GM12878 (cell line): Measurements from ENCODE around the gene PRUNE2. TPM values are rescaled to one million over a fixed set of nuclear protein-coding genes. Genes with fewer than 3 reads are reported as not detected.

Source experiments
- ATAC-seq: fragments of 200-7000 bp; cut with Tn5 transposase; 3 replicates; pipeline ENCODE4 v1.9.1; 2020; ENCODE audit warnings: mild to moderate bottlenecking, moderate library complexity
- BruUV-seq: library from RNA; stranded (reverse); fragments of 400-500 nt; replicated peaks from 2 replicates; lab custom pipeline; 2021; lab: Mats Ljungman, UMichigan
- CTCF ChIA-PET: fragments of 300-600 bp; sonication (Branson Sonifier 250); formaldehyde crosslinking; extraction: SDS; loops from one replicate; lab custom pipeline; 2021; ENCODE audit warnings: inconsistent platforms; lab: Yijun Ruan, JAX
- POLR2A ChIA-PET: fragments of 350-600 bp; formaldehyde crosslinking; extraction: SDS; loops from one replicate; lab custom pipeline; 2021; ENCODE audit warnings: inconsistent platforms; lab: Charles Lee
- RAD21 ChIA-PET: fragments of 300-600 bp; sonication (Branson Sonifier 250); formaldehyde crosslinking; loops from one replicate; lab custom pipeline; 2023; ENCODE audit warnings: antibody characterized with exemption; ENCODE audit not compliant: unreplicated experiment; lab: Charles Lee
- SMC1A ChIA-PET: fragments of 300-600 bp; sonication (Branson Sonifier 250); formaldehyde crosslinking; loops from one replicate; lab custom pipeline; 2023; ENCODE audit not compliant: unreplicated experiment, uncharacterized antibody; lab: Charles Lee
- DNase-seq: peaks from one replicate; pipeline ENCODE4 v3.0.0-alpha.2; 2011; ENCODE audit warnings: low read depth, low spot score
- FAIRE-seq: peaks from 3 replicates; lab custom pipeline; 2011; peaks lifted over from hg19 to GRCh38; lab: Jason Lieb, UNC
- H2AFZ ChIP-seq: 2 replicates; pipeline ENCODE4 v1.6.0; 2011; ENCODE audit warnings: low read depth, low read length, control low read depth; ENCODE audit not compliant: control insufficient read depth
- H3K27ac ChIP-seq: 2 replicates; pipeline ENCODE4 v1.5.1; 2011; ENCODE audit warnings: control low read depth; ENCODE audit not compliant: control insufficient read depth, insufficient read depth
- H3K27me3 ChIP-seq, 2 experiments: replicated peaks in 1 of 2; 2 replicates each; pipeline versions ENCODE4 v1.6.0 to v1.6.1; 2011; ENCODE audit warnings: low read length in 1 of 2; ENCODE audit not compliant: control insufficient read depth in 2 of 2, insufficient read depth in 2 of 2
- H3K36me3 ChIP-seq, 2 experiments: 2 replicates each; pipeline ENCODE4 v1.5.1; 2011; ENCODE audit warnings: low read length in 1 of 2; ENCODE audit not compliant: control insufficient read depth in 2 of 2, insufficient read depth in 2 of 2
- H3K4me1 ChIP-seq: 2 replicates; pipeline ENCODE4 v1.6.1; 2011; ENCODE audit warnings: mild to moderate bottlenecking, low read length, moderate library complexity, mixed read lengths; ENCODE audit not compliant: control insufficient read depth, insufficient read depth
- H3K4me2 ChIP-seq: 2 replicates; pipeline ENCODE4 v1.6.0; 2011; ENCODE audit warnings: control low read depth; ENCODE audit not compliant: control insufficient read depth, insufficient read depth
- H3K4me3 ChIP-seq: fragments of 200-600 bp; sonication (generic); 2 replicates; pipeline ENCODE4 v1.5.1; 2016
- H3K79me2 ChIP-seq: 2 replicates; pipeline ENCODE4 v1.6.0; 2011; ENCODE audit warnings: low read length; ENCODE audit not compliant: control insufficient read depth, insufficient read depth
- H3K9ac ChIP-seq: 2 replicates; pipeline ENCODE4 v1.8.0; 2011; ENCODE audit warnings: low read length, control low read depth, mixed read lengths; ENCODE audit not compliant: control insufficient read depth, insufficient read depth
- H3K9me3 ChIP-seq: replicated peaks from 3 replicates; pipeline ENCODE4 v1.5.1; 2011; ENCODE audit warnings: mild to moderate bottlenecking, low read length; ENCODE audit not compliant: control insufficient read depth, insufficient read depth
- H4K20me1 ChIP-seq: 2 replicates; pipeline ENCODE4 v1.6.0; 2011; ENCODE audit not compliant: control insufficient read depth, insufficient read depth
- CHD4 ChIP-seq: fragments of 200-600 bp; sonication (generic); IDR thresholded peaks from 2 replicates; pipeline ENCODE4 v1.6.1; 2016; ENCODE audit warnings: mild to moderate bottlenecking
- CTCF ChIP-seq, 3 experiments: IDR thresholded peaks in 2 of 3; conservative IDR thresholded peaks in 1 of 3; 2 replicates each; pipeline ENCODE4 v1.5.1; 2011; ENCODE audit warnings: low read depth in 3 of 3, low read length in 3 of 3, mild to moderate bottlenecking in 3 of 3, control low read depth in 2 of 3, moderate library complexity in 2 of 3, inconsistent platforms in 1 of 3, mixed read lengths in 1 of 3; ENCODE audit not compliant: control insufficient read depth in 2 of 3, insufficient read depth in 1 of 3; ENCODE audit errors: extremely low read depth in 1 of 3
- E2F8 ChIP-seq: fragments of 450-650 bp; IDR thresholded peaks from 2 replicates; pipeline ENCODE4 v1.6.1; 2018; ENCODE audit warnings: mild to moderate bottlenecking, low read depth, moderate library complexity; ENCODE audit not compliant: partially characterized antibody
- IRF4 ChIP-seq: IDR thresholded peaks from 2 replicates; pipeline ENCODE4 v1.6.1; 2011; ENCODE audit warnings: low read depth, low read length
- JUND ChIP-seq: IDR thresholded peaks from 2 replicates; pipeline ENCODE4 v1.6.1; 2012; ENCODE audit warnings: low read depth, mild to moderate bottlenecking, low read length, improper control_type of control experiment, moderate library complexity
- MEF2A ChIP-seq: IDR thresholded peaks from 2 replicates; pipeline ENCODE4 v1.6.1; 2011; ENCODE audit warnings: low read depth, mild to moderate bottlenecking, low read length, moderate library complexity; ENCODE audit not compliant: insufficient read depth
- MTA3 ChIP-seq: IDR thresholded peaks from 2 replicates; pipeline ENCODE4 v1.6.1; 2012; ENCODE audit warnings: low read length, inconsistent platforms, borderline replicate concordance
- NR2C1 ChIP-seq: fragments of 450-650 bp; IDR thresholded peaks from 2 replicates; pipeline ENCODE4 v1.6.1; 2017; ENCODE audit warnings: antibody characterized with exemption, mild to moderate bottlenecking, moderate library complexity
- NR2F1 ChIP-seq: fragments of 450-650 bp; conservative IDR thresholded peaks from 2 replicates; pipeline ENCODE4 v1.6.1; 2017; ENCODE audit warnings: mild to moderate bottlenecking
- RAD21 ChIP-seq: IDR thresholded peaks from 2 replicates; pipeline ENCODE4 v1.6.1; 2011; ENCODE audit warnings: mild to moderate bottlenecking, low read depth, low read length, moderate library complexity; ENCODE audit not compliant: insufficient read depth
- SIN3A ChIP-seq: IDR thresholded peaks from 2 replicates; pipeline ENCODE4 v1.6.1; 2012; ENCODE audit warnings: low read depth, low read length, improper control_type of control experiment
- SP1 ChIP-seq: IDR thresholded peaks from one replicate; pipeline ENCODE4 v1.6.1; 2011; ENCODE audit warnings: low read depth, low read length
- SPI1 ChIP-seq: IDR thresholded peaks from 2 replicates; pipeline ENCODE4 v1.6.1; 2011; ENCODE audit warnings: low read depth, mild to moderate bottlenecking, low read length, moderate library complexity, borderline replicate concordance; ENCODE audit not compliant: insufficient read depth
- SUZ12 ChIP-seq: fragments of 200-600 bp; sonication (generic); IDR thresholded peaks from one replicate; pipeline ENCODE4 v1.6.1; 2018; ENCODE audit warnings: antibody characterized with exemption, mild to moderate bottlenecking; ENCODE audit not compliant: unreplicated experiment
- ZNF217 ChIP-seq: fragments of 450-650 bp; IDR thresholded peaks from 2 replicates; pipeline ENCODE4 v1.6.1; 2017; ENCODE audit warnings: antibody characterized with exemption, mild to moderate bottlenecking
- WGBS: methylation state at CpG from one replicate; pipeline ENCODE4 v1.1.6; 2016; ENCODE audit warnings: low lambda C conversion rate; ENCODE audit not compliant: insufficient replicate concordance, insufficient coverage; ENCODE audit errors: missing lambda C conversion rate; 5-methylcytosine and 5-hydroxymethylcytosine counted together
- in situ Hi-C: fragments of 300-500 bp; cut with MboI; formaldehyde crosslinking; loops from 9 replicates; pipeline ENCODE4 v1.14.3; 2018; ENCODE audit warnings: mixed read lengths
- intact Hi-C: fragments of 100-400 bp; cut with micrococcal nuclease; formaldehyde crosslinking; loops from one replicate; pipeline ENCODE4 v1.14.2; 2022; ENCODE audit not compliant: unreplicated experiment
- polyA plus RNA-seq, 11 experiments: library from polyadenylated mRNA; depleted of rRNA in 4 of 11; unstranded in 6 of 11; stranded (reverse) in 5 of 11; fragments of >200 nt; fragmentation: Nextera tagmentation in 4 of 11; fragmentation: Illumina TruSeq in 1 of 11; extraction: Ambion mirVana in 4 of 11; extraction: Trizol in 1 of 11; gene quantifications; 1 replicate in 1 of 11; 2 replicates in 10 of 11; pipeline versions ENCODE4 v1.2.1 to v1.2.3, GENCODE V29; 2011 to 2016; ENCODE audit warnings: inconsistent platforms in 2 of 11, missing spikeins in 2 of 11, low read depth in 1 of 11
- total RNA-seq, 4 experiments: library from RNA; depleted of rRNA in 3 of 4; stranded (reverse); fragments of >200 nt in 3 of 4; fragmentation: Illumina TruSeq in 1 of 4; extraction: Trizol in 1 of 4; gene quantifications; 2 replicates each; pipeline versions ENCODE4 v1.2.1 to v1.2.3, GENCODE V29; 2013 to 2021
- TF ChIP-seq, protein P1 (sequence below): fragments of 450-650 bp; IDR thresholded peaks from 2 replicates; pipeline ENCODE4 v1.6.1; 2017; ENCODE audit warnings: borderline replicate concordance

PRUNE2 gene
- total and polyA plus RNA-seq, 10 of the 15 experiments (the other 5 are each of a cell fraction or from before 2014, with no cell fraction given): 0.07 to 0.63 (median 0.25) TPM

DNA sequence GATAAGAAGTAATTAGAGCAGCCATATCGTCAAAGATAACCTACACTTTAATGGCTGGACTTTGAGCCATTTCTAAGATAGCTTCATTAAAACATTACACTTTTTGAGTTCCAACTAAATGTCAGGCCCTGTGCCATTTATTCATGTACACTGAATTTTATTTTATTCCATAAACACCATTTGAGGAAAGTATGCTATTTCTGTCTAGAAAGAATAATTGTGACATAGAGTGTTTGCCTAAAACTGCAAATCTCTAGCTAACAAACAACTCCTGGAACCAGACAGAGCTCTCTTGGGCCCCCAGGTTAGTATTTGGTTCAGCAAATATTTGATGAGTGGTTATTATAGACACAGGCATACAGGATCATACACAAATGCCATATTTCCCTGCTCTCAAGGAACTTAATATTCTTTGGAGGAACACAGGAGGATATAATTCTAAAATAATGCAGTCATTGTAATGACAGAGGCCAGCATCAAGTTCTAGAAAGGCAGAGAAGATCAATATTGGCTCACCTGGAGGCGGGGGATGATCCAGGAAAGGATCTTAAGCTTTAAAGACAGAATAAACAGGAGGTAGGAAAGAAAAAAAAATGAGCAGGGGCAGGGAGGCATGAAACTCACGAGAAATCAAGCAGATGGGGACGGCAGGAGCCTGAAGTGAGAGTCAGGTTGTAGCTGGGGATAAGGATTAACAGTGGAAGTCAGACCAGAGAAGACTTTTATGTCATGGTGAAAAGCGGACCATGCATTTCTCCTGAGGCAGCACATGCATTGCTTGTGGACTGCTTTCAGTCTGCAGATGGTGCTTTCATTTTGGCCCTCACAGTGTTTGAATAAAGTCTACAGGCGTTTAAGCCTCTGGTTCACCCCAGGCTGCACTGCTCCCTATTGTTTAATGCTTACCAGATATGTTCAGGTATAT lies 319.3 kb downstream of the PRUNE2 start:
- DNase-seq: no peak
- intact Hi-C loops: no loop called here
- TF ChIP-seq IRF4: no peak
- no peak for TF ChIP-seq SUZ12
- TF ChIP-seq JUND: no peak
- TF ChIP-seq MEF2A: no peak
- no peak for TF ChIP-seq SPI1
- no peak for TF ChIP-seq NR2C1
- TF ChIP-seq CTCF (IDR thresholded peaks at IDR 0.05 in 2 of 3, conservative IDR thresholded peaks at IDR 0.05 in 1 of 3; ENCODE audit: control insufficient read depth in 2 of 3, extremely low read depth in 1 of 3, insufficient read depth in 1 of 3, low read depth in 3 of 3, low read length in 3 of 3): no peak
- TF ChIP-seq, protein P1, sequence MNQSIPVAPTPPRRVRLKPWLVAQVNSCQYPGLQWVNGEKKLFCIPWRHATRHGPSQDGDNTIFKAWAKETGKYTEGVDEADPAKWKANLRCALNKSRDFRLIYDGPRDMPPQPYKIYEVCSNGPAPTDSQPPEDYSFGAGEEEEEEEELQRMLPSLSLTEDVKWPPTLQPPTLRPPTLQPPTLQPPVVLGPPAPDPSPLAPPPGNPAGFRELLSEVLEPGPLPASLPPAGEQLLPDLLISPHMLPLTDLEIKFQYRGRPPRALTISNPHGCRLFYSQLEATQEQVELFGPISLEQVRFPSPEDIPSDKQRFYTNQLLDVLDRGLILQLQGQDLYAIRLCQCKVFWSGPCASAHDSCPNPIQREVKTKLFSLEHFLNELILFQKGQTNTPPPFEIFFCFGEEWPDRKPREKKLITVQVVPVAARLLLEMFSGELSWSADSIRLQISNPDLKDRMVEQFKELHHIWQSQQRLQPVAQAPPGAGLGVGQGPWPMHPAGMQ: no peak
- TF ChIP-seq NR2F1: no peak
- TF ChIP-seq SP1: no peak
- no peak for TF ChIP-seq SIN3A
- no peak for TF ChIP-seq CHD4
- no peak for TF ChIP-seq ZNF217
- TF ChIP-seq MTA3: no peak
- TF ChIP-seq RAD21: no peak
- TF ChIP-seq E2F8: no peak
- no peak for FAIRE-seq
- CTCF ChIA-PET: no interaction called here
- no TSS peak for BruUV-seq
- Histone ChIP-seq H3K4me1 (no peaks in the 10 kb centered on the region), H2AFZ (no peak overlapping the region), H4K20me1 (no peaks in the 10 kb centered on the region), H3K4me3 (no peak overlapping the region), H3K79me2 (no peaks in the 10 kb centered on the region), H3K4me2 (no peak overlapping the region), H3K9me3 (no peaks in the 10 kb centered on the region), H3K36me3 (no peaks in the 10 kb centered on the region), H3K27me3 (peaks cover 0 to 2% of the 10 kb centered on the region in 2 experiments; a peak in 2 of 4 replicates), H3K27ac (no peak overlapping the region), H3K9ac (no peak overlapping the region)
- RAD21 ChIA-PET: no interaction called here
- in situ Hi-C loops: no loop called here
- POLR2A ChIA-PET: no interaction called here
- 22% methylated on average over 6 of the region's 6 CpGs for WGBS
- no peak for ATAC-seq
- SMC1A ChIA-PET: no interaction called here
